GM12873 (cell line): ENCODE measurements around the gene RPUSD1.

ENCODE experiments used
- TF ChIP-seq, protein P1 (sequence below): IDR thresholded peaks from 2 replicates; pipeline ENCODE4 v1.5.1; 2012; ENCODE audit warnings: low read depth, mild to moderate bottlenecking, moderate library complexity, low read length, control low read depth; ENCODE audit not compliant: insufficient read depth; ENCODE audit errors: missing control alignments

RPUSD1 gene

DNA sequence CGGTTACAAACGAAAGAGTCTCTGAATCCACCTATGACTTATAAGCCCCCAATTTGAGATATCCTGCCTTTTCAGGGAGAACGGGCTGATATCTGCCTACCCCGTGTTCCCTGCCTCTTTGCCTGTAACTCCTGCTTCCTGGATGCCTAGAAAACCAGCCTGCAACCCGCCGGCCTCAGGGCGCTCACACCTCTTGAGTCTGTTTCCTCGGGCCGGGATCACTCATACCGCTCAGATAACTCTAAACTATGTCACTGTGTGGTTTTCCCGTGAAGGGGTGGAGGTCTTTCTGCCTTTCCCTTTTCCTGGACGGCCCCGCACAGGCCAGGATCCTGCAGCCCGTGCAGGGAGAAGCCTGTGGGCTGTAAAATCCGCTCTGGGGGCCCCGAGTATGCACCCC is 10.4 kb downstream of the RPUSD1 start:
- TF ChIP-seq, protein P1, sequence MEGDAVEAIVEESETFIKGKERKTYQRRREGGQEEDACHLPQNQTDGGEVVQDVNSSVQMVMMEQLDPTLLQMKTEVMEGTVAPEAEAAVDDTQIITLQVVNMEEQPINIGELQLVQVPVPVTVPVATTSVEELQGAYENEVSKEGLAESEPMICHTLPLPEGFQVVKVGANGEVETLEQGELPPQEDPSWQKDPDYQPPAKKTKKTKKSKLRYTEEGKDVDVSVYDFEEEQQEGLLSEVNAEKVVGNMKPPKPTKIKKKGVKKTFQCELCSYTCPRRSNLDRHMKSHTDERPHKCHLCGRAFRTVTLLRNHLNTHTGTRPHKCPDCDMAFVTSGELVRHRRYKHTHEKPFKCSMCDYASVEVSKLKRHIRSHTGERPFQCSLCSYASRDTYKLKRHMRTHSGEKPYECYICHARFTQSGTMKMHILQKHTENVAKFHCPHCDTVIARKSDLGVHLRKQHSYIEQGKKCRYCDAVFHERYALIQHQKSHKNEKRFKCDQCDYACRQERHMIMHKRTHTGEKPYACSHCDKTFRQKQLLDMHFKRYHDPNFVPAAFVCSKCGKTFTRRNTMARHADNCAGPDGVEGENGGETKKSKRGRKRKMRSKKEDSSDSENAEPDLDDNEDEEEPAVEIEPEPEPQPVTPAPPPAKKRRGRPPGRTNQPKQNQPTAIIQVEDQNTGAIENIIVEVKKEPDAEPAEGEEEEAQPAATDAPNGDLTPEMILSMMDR: no peak

DNA sequence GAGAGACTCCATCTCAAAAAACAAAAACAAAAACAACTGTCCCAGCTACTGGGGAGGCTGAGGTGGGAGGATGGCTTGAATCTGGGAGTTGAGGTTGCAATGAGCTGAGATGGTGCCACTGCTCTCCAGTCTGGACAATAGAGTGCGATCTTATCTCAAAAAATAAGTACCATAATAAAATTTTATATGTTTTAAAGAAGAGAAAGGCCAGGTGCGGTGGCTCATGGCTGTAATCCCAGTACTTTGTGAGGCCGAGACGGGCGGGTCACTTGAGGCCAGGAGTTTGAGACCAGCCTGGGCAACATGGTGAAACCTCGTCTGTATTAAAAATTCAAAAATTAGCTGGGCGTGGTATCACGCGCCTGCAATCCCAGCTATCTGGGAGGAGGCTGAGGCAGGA is 11.4 kb downstream of the RPUSD1 start:
- TF ChIP-seq, protein P1: no peak

DNA sequence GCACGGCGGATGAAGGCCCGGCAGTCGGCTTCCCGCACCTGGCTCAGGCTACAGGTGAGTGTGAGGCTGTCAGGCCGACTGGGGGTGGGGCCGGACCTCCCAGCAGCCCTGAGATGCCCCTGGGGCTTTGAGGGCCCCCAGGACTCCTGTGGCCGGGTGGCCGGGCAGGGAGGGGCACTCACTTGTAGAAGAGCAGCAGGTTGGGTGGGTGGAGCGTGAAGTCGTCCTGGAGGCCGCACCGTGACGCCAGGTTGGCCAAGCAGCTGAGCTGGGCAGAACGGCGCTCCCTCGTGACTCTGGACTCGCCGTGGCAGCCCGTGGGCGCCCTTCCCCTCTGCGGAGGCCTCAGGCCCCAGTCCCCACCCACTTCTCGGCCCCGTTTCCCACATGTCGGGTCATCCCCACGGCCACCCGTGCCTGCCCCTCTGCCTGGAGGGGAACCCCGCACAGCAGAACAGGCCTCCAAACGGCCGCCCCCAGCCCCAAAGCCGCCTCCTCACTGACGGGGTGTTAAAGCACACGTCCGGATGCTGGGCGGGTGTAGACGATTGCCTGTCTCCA is 12.9 kb downstream of the RPUSD1 start:
- TF ChIP-seq, protein P1: no peak

DNA sequence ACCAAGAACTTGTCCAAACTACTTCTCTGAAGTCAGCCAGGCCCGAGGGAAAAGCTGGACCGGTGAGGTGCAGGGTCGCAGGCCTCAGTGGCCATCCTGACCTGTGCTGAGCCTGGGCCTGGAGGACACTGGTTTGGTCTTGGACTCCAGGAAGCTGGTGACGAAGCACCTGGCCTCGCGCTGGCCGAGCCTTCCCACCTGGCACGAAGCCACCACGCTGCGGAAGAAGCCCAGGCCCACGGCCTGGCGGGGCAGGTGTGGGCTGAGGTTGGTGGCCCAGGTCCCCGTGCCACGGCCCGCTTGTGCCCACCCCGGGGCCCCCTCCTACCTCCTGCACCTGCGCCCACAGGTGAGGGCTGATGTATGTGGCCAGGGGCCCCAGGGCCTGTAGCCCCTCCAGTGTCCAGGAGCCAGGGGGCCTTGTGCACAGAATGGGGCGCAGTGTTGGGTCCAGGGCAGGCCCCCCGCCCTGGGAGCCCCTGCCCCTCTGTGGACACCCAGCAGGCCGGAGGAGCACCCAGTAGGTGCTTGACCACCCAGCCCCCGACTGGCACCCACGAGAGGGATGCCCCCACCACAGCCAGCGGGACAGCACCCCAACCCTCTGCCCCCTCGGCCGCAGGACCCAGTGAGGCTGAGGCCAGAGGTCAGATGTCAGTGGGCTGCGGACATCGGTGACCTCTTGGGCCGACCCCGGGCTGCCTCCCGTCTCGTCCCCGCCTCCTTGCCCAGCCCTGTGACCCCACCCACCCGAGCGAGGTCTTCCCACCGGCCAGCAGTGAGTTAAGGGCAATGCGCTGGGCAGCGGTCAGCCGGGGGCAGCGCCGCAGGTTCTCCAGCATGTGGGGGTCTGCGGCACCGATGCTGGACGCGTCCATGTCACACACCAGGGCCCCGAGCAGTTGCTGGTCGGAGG is 13.8 kb downstream of the RPUSD1 start:
- TF ChIP-seq, protein P1: no peak

DNA sequence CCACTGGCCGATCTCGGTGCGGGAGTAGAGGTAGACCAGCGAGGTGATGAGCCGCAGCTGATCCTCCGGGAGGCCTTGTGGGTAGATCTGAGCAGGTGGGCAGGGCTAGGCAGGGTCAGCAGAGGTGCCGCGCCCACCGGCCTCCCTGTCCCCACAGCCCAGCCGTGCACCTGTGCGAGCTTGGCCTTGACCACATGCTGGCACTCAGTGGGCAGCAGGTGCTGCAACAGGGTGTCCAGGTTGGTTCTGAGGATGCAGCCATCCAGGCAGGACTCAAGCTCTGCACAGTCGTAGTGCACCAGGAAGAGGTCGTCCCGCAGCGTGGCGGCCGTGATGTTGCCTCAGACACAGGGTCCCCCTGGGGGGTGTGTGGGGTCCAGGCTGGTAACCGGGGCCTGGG is 15.2 kb downstream of the RPUSD1 start:
- TF ChIP-seq, protein P1: no peak

DNA sequence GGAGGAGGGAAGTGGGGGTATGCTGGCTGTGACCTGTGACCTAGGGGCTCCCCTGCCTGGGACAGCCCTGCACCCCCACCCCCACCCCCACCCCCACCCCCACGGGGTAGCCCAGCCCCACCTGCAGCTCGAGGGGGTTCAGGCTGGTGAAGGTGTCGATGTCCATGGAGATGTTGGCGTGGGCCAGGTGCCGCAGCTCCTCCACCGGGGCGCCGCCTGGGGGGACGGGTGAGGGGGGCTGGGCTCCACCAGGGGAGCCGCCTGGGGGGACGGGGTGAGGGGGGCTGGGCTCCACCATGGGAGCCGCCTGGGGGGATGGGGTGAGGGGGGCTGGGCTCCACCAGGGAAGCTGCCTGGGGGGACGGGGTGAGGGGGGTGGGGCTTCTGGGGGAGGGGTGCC is 17.8 kb downstream of the RPUSD1 start:
- TF ChIP-seq, protein P1: no peak

DNA sequence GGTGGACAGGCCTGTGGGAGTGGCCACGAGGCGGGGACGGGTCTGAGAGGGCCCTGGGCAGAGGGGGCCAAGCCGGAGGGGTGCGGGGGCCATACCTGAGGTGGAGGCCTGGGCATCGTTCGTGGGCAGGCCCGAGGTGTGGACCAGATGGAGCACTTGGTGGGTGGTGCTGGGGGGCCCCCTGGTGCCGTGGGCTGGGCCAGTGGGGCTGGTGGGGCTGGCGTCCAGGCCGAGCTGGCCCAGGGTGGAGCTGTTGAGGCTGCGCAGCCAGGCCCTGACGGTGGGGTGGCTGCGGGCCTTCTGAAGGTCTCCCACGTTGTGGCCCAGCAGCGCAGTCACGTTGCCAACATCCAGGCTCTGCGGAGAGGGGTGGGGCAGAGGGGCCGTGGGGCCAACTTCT is 18.2 kb downstream of the RPUSD1 start:
- TF ChIP-seq, protein P1: no peak
